GM21390 (cell line): ENCODE results near the gene SLC5A4.

Source experiments
- ATAC-seq: cut with Tn5 transposase; IDR thresholded peaks from one replicate; pipeline ENCODE4 v1.9.1; 2021; ENCODE audit not compliant: unreplicated experiment

The SLC5A4 gene

DNA sequence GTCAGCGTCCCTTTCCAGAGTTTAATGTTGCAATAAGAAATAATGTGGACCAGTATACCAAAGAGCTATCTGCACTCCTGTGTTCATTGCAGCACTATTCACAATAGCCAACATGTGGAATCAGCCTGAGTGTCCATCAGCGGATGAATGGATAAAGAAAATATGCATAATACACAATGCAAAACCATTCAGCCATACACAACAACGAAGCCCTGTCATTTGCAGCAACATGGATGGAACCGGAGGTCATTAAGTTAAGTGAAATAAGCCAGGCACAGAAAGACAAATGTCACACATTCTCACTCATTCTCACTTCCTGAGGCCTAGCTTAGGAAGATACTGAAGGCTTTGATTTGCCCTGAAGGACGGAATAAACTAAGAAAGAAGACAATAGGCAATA, 22.1 kb downstream of the SLC5A4 start:
- no peak for ATAC-seq

DNA sequence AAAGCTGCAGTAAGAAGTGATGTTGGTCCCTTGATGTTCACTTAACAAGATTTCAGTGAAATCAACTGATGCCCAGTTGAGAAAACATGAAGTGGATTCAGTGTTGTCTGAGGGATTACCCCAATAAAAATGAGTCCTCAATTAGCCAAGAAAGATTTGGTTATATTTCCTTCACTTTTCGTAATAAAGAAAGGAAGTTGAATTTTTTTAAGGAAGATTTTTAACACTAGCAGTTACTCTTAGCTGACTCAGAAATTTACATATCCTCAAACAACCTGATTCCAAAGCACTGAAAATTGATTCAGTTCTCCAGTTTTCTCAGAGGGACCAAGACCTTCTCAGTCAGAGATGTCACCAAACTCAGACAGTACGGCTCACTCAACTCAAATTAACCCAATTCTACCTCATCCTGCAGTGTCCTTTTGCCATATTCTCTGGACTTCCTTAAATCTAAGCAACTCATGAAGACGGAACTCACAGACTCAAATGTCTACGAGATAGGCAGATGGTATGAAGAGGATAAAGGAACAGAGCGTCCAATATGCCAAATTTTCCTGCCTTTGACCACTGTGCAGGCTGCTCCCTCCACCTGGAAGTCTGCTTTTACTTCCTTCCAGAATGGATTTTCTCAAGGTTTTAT, 22.8 kb downstream of the SLC5A4 start:
- no peak for ATAC-seq

DNA sequence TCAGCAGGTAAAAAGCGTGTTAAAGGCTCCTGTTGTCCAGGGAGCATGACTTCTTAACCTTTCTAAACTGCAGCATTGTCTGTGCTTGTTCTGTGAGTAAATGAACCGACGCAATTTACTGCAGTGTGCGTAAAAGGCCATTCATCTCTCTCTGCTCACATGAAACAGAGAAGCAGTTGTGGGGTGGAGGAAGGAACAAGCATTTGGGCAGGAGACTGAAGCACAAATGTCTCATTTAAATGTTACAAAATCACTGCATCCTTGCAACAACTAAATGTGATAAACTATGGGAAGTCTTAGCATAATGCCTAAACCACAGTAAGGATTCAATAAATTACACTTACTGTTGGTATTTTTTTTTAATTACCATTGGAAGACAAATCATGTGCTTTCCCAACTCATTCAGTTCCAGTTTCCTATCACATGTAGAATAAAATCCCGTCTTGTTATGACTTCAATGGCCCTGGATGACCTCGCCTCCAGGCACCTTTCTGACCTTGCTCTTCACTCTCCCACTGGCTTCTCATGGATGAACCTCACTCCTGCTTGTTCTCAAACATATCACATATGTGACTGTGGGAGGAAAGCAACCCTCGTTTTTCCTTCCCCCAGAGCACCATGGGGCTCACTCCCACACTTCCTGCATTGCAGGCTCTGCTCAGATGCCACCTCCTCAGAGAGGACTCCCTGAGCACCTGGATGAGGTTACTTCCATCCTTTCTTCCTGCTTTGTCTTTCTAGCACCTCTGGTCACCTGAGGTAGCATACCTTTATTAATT, 28.6 kb downstream of the SLC5A4 start:
- no peak for ATAC-seq

DNA sequence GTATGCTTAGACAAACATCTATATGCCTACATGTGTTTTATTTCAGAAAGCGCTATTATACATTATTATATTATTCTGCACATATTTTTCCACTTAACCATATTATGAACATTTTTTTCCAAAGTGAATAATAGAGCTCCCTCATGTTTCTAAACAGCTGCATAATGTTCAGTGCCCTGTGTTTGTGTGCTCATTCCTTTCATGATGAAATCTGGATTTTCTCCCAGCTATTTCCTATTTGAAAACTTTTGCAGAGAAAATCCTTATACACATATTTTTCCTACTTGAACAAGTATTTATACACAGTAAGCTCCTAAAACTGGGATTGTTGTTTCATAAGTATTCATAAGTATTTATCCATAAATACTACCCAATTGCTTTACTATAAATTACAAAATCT, 32.2 kb downstream of the SLC5A4 start:
- ATAC-seq, result no peak

DNA sequence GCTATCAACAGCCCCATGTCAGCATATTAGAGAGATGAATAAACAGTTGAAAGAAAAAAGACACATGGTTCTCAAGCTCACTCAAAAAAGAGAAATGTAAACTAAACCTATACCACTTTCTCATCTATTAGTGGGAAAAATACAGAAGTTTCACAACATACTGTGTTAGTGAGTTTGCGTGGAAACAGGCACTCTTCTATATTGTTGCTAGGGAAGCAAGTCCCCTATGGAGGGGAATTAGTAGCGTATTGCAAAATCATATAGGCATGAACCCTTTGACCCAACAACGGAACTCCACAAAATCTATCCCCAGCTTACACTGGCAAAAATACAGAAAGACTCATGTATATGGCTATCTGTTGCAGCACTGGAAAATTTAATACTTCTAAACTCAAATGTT, 36.1 kb downstream of the SLC5A4 start:
- ATAC-seq, result no peak

DNA sequence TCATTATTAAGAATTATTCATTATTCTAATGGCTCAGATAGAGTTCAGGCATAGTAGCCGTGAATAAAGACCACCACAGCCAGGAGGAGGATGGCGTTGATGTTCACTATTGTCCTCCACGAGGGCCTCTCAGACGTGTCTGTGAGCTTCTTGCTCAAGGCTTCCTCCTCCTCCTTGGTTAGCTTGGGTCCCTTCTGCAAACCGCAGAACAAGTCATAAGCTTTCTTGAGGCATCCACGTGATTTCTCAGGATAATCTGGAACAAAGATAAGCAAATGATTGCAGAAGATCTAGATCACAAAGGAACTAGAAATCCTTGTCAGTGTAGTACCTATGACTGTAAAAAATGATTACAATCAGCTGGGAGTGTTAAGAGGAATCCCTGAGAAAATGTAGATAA, 36.7 kb downstream of the SLC5A4 start:
- no peak for ATAC-seq

DNA sequence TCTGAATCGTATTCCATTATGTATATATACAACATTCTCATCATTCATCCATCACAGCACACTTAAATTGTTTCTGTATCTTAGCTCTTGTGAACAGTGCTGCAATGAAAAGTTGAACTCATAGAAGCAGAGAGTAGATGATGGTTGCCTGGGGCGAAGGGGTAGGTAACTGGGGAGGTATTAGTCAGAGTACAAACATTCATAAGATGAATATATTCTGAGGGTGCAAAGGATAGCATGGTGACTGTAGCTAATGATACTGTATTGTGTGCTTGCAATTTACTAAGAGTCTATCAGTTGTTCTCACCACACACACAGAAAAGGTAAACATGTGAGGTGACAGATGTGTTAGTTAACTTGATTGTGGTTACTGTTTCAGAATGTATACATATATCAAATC, 37.7 kb downstream of the SLC5A4 start:
- no peak for ATAC-seq

DNA sequence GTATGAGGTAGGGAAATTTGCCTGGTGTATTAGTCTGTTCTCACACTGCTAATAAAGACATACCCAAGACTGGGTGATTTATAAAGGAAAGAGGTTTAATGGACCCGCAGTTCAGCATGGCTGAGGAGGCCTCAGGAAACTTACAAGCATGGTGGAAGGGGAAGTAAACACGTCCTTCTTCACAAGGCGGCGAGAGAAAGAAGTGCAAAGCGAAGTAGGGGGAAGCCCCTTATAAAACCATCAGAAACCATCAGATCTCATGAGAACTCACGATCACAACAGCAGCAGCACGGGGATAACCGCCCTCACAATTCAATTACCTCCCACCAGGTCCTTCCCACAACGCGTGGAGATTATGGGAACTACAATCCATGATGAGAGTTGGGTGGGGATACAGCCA, 38.2 kb downstream of the SLC5A4 start:
- no peak for ATAC-seq

DNA sequence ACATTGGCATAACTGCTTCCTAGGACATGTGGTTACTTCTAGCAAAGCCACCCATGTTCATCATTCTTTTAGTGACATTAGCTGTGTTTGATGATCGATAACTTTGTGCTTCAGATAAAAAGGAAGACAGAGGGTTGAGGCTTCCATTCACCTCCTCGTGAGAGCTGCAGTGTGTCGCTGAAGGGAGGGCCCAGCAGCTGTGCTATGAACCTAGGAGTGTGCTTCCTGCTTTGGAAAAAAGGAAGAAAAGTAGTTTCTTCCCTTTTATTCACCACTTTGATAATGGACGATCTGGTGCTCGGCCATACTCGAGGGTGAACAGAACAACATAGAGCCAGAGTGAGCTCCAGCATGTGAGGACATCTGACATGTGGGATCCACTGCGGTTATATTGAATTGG, 44.1 kb downstream of the SLC5A4 start:
- no peak for ATAC-seq

DNA sequence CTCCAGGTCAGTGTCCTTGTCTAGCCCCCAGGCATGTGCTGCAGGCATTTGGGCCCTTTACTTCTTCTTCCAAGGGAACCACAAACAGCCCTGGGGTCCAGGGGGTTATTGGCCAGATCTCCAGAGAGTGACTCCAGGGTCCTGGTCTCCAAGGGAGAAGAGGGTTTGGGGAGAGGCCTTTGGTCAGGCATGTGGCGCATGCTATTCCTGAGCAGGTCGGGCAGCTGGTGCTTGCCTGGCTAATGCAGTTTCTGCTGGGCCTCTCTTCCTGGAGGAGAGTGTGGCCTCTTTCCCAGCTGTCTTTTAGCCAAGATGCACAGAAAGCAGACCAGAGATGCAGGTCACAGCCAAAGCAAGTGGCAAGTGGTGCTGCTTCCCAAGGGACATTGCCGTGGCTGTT, 46.5 kb downstream of the SLC5A4 start:
- ATAC-seq, result no peak

DNA sequence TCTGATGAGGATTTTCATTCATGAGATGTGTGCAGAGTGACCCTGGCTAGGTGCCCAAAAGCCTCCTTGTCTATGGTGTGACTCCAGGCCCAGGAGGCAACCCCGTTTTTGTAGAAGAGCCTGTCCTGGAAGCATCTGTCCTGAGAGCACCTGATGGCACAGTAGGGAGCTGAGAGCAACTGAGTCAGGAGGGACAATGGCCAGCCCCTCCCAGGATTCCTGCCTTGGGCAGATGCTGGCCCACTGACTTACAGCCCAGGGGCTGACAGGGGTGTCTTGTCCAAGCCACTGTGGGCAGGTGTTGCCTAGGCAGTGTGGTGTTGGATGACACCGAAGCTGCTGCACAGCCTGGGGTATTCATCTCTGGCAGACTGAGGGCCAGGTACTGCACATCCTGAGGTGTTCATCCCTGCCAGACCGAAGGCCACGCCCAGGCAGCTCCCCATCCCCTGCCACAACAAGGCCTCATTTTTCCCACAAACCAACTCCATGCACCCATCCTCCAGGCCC, 47.1 kb downstream of the SLC5A4 start:
- no peak for ATAC-seq

DNA sequence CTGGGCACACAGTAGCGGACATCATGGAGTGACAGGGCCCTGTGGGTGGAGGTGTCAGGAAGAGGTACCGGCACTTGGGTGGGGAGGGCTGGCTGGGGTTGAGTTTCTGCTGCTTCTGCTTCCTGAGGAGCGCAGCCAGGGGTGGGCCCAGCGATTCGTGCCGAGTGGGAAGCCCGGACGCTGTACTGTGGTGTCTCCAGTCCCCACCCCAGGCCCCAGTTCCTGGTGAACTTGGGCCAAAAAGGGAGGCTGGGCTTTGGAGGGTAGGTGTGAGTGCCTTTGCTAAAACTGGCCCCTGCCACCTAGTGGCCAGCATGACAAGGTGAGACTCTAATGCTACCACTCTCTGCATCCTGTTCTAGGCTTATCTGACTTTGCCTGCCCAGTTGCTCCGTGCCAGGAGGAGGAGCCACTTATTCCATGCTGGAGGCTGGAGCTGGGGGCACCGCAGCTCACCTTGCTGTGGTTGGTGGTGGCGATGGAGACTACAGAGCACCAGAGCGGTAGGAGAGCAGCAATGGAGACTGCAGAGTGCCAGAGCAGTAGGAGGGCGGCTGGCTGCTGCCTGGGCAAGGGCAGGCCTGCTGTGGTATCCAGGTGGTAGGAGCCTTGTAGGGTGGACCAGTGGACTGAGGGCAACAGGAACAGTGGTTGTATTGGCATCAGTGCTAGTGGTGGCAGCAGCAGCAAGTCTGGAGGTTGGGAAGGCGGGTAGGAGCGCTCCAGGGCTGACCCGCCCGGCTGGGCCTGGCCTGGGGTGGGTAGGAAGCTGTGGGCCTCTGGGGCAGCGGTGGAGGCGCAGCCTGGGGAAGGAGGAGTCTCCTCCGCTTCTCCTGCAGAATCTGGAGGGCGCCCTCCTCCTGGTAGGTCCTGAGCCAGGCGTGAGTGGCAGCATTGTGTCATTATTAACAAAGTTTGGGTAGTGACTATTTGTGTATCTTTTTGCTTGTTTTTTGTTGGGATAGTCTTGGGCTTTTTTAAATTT, 48.1 kb downstream of the SLC5A4 start:
- no peak for ATAC-seq

DNA sequence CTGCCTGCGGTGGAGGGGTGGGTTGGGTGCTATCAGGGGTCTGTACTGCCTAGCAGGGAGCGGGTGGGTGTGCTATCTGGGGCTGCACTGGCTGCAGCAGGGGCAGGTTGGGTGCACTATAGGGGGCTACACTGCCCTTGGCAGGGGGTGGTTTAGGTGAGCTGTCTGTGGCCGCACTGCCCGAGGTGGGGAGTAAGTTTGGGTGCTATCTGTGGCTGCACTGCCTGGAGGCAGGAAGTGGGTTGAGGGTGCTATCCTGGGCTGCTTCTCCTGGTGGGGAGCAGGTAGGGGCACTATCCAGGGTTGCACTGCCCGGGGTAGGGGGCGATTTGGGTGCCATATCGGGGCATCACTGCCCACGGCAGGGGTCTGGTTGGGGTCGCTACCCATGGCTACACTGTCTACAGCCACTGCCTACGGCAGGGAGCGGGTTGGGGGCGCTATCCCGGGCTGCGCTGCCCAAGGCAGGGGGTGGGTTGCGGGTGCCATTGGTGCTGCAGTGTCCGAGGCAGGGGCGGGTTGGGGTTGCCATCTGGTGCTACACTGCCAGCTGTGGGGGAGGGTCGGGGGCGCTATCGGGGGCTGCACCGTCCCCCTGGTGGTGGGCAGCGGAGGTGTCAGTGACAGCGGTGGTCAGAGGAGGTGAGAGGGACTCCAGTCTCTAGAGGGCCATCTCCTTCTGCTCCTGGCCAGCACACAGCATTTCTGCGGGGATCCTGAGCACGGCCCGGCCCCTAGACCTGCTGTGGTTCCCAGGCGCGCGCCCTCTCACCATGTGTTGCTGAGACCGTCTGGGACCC, 49.0 kb downstream of the SLC5A4 start:
- ATAC-seq, result no peak

DNA sequence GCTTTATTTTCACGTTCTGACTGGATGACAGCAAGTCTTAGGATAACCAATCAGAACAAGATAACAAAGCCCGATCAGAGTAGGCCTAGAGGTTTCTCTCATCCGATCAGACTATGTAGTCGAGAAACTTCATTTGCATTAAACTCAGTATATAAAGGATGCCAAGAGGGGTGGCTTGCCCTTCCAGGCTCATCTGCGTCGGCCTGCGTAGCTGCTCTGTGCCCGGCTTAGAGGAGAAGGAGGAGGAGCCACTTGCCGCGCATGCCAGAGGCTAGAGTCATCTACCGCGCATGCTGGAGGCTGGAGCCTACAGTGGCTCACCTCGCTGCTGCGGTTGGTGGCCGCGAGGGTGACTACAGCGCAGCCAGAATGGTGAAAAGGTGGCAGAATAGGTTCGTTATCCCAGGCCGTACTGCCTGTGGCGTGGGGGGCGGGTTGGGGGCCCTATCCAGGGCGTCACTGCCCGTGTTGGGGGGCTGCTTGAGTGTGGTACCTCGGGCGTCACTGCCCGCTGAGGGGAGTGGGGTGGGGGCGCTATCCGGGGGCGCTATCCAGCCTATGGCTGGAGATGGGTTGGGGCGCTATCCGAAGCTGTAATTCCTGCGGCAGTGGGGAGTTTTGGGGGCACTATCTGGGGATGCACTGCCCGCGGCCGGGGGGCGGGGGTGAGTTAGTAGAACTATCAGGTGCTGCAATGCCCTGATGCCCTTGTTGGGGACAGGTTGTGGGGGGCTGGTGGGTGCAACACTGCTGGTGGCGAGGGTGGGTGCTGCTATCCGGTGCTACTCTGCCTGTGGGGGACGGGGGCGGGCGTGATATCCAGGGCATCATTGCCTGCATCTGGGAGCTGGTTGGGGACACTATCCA, 50.1 kb downstream of the SLC5A4 start, which contains the start of gene RFPL2:
RFPL2 (minus strand) TSS at position 218 of the 867 bp plus-strand sequence. CDS start 2,622 bp downstream, outside the sequence.
- no peak for ATAC-seq

DNA sequence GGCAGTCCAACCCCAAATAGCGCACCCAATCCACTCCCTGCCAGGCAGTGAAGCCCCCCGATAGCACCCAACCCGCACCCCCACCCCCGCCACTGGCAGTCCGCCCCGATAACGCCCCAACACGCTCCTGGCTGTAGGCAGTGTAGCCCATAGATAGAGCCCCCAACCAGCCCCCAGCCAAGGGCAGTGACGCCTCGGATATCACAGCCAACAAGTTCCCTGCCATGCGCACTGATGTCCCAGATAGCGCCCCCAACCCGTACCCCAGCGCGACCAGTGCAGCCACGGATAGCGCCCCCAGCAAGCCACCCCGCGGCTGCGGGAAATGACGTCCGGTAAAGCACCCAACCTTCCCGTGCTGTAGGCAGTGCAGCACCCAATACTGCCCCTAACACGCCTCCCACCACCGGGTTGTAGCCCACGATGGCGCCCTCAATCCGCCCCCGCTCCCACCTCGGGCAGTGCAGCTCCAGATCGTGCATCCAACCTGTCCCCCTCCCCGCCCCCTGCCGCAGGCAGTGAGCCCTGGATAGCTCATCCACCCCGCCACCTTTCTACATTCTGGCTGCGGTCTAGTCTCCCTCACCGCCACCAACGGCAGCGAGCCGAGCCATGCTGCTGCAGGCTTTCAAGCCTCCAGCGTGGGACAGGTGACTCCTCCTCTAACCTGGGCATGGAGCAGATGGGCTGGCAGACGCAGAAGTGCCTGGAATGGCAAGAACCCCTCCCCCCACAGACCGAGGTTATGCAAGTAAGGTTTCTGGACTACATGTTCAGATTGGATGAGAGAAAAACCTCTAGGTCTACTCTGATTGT, 50.9 kb downstream of the SLC5A4 start:
- ATAC-seq, result no peak

DNA sequence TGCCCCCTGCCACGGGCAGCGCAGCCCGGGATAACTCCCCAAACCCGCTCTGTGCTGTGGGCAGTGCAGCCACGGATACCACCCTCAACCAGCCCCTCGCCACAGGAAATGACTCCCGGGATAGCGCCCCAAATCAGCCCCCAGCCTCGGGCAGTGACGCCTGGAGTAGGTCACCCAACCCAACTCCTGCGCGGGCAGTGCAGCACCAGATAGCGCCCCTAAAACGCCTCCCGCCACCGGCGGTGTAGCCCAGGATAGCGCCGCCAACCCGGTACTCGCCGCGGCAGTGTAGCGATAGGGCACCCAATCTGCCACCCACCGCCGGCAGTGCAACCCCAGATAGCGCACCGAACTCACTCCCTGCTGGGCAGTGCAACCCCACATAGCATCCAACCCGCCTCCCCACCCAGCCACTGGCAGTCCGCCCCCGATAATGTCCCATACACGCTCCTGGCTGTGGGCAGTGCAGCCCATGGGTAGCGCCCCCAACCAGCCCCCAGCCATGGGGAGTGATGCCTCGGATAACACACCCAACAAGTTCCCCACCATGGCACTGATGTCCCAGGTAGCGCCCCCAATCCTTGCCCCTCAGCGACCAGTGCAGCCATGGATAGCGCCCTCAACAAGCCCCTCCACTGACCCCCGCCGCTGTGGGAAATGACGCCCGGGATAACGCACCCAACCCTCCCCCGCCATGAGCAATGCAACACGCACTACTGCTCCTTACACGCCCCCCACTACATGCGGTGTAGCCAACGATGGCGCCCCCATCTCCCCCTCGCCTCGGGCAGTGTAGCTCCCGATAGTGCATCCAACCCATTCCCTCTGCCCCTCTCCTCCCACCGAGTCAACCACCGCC, 51.7 kb downstream of the SLC5A4 start:
- no peak for ATAC-seq

DNA sequence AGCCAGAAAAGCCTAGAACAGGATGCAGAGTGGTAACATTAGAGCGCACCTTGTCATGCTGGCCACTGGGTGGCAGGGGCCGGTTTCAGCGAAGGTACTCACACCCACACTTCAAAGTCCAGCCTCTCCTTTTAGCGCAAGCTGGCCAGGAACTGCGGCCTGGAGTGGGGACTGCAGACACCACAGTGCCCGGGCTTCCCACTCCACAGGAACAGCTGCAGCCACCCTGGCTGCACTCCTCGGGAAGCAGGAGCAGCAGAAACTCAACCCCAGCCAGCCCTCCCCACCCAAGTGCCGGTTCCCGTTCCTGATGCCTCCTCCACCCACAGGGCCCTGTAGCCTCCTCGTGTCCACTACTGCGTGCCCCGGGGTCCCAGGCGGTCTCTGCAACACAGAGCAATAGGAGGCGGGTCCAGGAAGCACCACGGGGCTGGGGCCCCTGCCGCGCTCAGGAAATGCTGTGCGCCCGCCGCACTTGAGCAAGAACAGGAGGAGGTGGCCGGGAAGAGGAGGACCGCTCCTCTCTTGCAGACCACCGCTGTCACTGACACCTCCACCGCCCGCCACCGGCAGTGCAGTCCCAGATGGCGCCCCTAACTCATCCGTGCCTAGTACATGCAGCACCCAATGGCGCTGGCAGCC, 52.5 kb downstream of the SLC5A4 start:
- ATAC-seq, result no peak
